Eye (tissue), 1 donor: ENCODE measurements around the gene TGFBR1.
"Not testable (repeated sequence)": the region's sequence is repeated elsewhere in the genome, so short reads cannot be mapped to it uniquely, and the experiment has no call there.

Source experiments
- DNase-seq: peaks from one replicate; pipeline ENCODE4 v3.0.0-alpha.2; 2015

The TGFBR1 gene

DNA sequence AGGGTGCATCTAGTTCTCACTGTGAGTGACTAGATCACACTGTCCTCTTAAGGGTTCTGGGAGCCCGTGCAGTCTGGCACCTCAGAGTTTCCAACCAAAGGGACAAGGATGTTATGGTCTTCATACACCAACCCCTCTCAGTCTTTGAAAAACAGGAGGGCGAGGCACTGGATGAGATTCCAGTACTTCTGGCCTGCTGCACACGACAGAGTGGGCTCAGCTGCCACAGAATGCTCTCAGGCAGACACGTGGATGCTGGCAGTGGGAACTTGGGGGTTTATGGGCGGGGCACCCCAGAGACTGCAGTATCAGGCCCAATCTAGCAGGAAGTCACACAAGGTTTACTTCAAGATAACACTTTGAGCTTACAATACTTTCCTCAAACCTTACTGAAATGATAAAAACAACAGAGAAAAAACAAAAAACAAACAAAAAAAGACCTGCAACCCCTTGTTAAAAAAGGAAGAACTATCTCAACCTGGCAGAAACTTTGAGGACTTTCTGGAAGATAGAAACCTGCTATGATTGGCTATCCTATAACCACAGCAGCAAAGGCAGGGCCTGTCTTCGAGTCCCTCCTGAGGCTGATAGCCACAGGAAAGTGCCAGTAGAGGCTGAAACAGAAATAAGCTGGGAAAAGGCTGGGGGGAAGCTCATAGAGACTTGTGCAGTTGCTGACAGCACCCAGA is 28.3 kb upstream of the TGFBR1 start:
- no peak for DNase-seq

DNA sequence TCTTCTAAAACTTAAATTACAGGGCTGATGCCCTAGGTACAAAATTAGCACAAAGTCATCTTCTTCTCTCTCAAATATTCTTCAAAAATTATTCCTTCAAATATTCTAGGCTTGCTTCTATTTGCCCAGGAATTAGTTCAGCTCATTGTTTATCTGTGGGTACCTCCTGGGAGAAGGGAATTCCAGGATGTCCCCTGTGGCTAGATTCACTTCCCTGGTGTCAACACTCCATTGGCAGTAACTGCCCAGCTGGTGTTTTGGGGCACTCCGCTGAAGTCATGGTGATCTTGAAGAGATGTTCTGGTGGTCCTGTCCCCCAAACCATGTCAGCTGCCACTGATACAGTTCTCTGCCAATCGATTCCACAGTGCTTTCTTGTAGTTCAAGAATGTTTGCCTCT is 26.2 kb upstream of the TGFBR1 start:
- DNase-seq: no peak

- DNase-seq: no peak
Measured at GRCh38 chr9:99079542-99079941, 25.4 kb upstream of the TGFBR1 start.

GRCh38 chr9:99083051-99083450 is 21.9 kb upstream of the TGFBR1 start:
- DNase-seq: no peak

GRCh38 chr9:99085949-99086948 is 18.7 kb upstream of the TGFBR1 start:
- DNase-seq: no peak

DNA sequence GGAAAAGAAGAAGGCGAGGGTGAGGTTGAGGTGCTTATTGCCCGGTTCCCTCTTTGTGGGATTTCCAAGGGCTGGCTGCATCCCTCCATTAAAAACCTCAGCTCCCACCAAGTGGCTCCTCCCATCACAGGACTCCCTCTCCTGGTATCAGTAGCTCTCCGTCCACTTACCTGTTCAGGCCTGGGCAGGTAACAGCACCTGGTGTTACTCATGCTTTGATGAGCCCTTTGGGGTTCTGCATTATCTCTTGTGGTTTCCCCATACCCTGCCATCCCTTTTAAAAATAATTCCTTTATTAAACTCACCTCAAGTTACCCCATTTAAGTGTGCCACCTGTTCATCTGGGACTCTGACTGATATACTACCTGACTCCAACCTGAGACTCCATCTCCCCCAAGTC is 17.5 kb upstream of the TGFBR1 start:
- DNase-seq: no peak

DNA sequence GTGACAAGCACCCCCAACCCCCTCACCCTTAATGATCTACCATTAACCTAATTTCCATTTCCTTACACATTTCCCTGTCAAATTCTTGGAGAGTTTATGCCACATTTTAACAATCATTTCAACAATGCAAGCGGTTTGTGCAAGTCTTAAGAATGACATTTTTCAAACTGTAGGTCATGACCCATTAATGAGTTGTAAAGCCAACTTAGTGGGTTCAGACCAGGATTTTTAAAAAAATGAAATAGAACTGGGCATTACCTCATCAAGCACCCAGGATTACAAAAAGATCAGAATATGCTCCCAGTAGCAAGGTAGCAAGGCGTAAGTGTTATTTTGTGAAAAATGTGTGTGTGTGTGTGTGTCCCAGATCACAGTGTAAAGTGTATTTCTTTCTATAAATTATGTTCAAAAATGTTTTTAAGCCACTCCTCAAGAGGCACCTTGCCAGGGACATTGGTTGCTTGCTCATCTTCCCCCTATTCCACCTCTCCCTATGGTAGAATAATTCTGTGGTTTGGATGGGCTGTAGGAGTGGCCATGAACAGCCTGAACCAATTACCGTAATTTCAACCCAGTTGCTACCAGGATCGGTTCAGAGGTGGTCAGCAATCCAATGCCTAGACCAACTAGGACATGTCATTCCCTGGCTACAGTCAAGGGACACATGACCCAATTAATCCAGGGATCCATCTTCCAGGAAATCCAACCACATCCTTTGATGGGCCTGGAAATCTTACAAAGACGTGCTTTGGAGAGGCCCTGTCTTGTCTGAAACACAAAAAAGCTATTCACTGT is 14.4 kb upstream of the TGFBR1 start:
- no peak for DNase-seq

- DNase-seq: no peak
Measured at GRCh38 chr9:99092643-99093491, 12.0 kb upstream of the TGFBR1 start.

DNA sequence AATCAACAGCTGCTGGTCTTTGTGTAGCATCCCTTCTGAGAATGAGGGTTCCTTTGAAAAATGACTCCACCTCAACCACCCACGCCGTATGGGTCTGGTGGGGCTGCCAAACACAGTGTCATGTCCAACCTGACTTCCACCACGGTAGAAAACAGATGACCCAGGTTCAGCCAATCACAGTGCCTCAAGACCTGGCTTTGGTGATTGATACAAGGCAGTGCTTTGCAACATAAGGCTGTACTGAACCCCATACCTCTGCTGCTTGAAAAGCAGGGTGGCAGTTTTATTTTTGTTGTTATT is 11.5 kb upstream of the TGFBR1 start:
- DNase-seq: no peak

- DNase-seq: no peak
Measured at GRCh38 chr9:99095565-99095964, 9.3 kb upstream of the TGFBR1 start.

- DNase-seq: no peak
Measured at GRCh38 chr9:99096409-99096808, 8.5 kb upstream of the TGFBR1 start.

DNA sequence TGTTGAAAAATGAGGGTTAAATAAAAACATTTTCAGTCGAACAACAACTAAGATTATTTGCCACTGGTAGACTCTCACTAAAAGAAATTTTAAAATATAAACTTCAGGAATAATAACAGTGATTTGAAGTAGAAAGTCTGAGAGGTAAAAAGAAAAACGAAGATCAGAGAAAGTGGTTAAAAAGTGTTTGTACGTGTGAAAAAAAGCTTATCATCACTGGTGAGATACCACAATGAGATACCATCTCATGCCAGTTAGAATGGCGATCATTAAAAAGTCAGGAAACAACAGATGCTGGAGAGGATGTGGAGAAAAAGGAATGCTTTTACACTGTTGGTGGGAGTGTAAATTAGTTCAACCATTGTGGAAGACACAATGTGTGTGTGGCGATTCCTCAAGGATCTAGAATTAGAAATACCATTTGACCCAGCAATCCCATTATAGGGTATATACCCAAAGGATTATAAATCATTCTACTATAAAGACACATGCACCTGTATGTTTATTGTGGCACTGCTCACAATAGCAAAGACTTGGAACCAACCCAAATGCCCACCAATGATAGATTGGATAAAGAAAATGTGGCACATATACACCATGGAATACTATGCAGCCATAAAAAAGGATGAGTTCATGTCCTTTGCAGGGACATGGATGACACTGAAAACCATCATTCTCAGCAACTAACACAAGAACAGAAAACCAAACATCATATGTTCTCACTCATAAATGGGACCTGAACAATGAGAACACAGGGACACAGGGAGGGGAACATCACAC is 4.9 kb upstream of the TGFBR1 start:
- DNase-seq: not testable (repeated sequence)

DNA sequence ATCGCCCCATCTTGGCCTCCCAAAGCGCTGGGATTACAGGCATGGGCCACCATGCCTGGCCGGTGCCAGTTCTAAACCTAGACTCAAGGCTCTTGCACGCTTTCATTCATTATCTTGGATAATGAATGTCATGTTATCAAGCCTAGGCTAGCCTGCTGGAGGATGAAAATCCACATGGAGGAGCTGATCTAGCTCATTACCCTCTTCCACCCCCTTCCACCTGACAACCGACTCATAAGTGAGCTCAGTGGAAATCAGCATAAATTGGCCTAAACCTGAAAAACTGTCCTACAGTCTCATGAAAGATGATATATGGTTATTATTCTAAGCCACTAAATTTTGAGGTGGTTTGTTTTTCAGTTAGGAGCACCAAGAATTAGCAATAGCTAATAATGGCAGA is 3.6 kb upstream of the TGFBR1 start:
- DNase-seq: no peak

- no peak for DNase-seq
Measured at GRCh38 chr9:99101812-99102211, 3.1 kb upstream of the TGFBR1 start.

GRCh38 chr9:99103054-99103895 is 1.6 kb upstream of the TGFBR1 start:
- DNase-seq: no peak

- peak; percentile 77 for DNase-seq
Measured at GRCh38 chr9:99103901-99104458, 933 bp upstream of the TGFBR1 start.

DNA sequence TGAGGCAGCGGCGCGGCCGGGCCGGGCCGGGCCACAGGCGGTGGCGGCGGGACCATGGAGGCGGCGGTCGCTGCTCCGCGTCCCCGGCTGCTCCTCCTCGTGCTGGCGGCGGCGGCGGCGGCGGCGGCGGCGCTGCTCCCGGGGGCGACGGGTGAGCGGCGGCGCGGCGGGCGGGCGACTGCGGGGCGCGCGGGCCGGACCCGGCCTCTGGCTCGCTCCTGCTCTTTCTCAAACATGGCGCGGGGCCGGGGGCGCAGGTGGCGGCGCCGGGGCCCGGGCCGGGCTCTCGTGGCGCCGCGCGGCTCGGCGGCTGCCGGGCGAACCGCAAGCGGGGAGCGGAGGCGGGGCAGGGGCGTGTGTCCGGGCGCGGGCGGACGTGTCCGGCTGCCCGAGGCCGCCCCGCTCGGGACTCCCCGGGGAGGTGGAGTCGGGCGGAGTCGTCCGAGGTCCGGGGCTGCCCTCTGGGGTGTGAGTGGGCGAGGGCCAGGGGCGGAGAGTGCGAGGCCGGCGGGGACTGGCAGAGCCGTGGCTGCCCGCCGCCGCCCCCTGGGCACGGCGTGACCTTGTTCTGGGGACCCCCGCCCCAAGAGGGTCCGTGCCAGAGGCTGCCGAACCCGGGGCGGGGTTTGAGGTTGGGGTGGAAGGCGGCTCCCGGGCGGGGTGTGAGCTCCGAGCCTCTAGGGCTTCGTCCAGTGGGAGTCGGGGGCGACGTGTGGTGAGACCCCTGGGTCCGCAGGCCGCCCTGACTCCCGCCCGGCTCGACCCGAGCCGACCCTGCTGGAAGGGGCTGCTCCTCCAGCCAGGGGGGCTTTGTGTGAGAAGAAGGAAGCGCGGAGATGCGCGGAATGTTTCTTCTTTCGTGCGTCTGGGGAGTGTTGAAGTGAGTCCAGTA is 485 bp downstream of the TGFBR1 start:
- DNase-seq: peak; percentile 87

DNA sequence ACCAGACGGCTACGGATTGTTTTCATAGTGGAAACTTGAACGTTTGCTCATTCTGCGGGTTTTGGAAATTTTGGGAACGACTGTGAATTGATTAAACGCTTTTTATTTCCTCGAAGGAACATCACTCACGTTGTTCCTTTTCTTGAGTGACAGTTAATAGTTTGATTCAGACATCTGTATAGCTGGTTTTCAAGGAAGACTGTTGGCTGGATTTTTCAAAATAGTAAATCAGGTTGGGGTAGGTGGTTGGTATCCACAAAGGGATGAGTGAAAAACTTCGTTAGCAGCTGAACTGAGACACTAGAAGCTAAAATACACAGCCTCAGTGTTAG is 1.1 kb downstream of the TGFBR1 start:
- DNase-seq: no peak

- DNase-seq: no peak
Measured at GRCh38 chr9:99107421-99107820, 2.5 kb downstream of the TGFBR1 start.
